CD4-positive, alpha-beta T cell treated with Interleukin-15 for 4 hours (primary cell): ENCODE data around the gene WDR83.
"Not testable (repeated sequence)": the region's sequence is repeated elsewhere in the genome, so short reads cannot be mapped to it uniquely, and the experiment has no call there.

ENCODE experiments used
- DNase-seq: peaks from one replicate; pipeline ENCODE4 v3.0.0-alpha.2; 2020; ENCODE audit warnings: low spot score

WDR83 gene

GRCh38 chr19:12655546-12655945 lies 11.1 kb upstream of the WDR83 start:
- no peak for DNase-seq

DNA sequence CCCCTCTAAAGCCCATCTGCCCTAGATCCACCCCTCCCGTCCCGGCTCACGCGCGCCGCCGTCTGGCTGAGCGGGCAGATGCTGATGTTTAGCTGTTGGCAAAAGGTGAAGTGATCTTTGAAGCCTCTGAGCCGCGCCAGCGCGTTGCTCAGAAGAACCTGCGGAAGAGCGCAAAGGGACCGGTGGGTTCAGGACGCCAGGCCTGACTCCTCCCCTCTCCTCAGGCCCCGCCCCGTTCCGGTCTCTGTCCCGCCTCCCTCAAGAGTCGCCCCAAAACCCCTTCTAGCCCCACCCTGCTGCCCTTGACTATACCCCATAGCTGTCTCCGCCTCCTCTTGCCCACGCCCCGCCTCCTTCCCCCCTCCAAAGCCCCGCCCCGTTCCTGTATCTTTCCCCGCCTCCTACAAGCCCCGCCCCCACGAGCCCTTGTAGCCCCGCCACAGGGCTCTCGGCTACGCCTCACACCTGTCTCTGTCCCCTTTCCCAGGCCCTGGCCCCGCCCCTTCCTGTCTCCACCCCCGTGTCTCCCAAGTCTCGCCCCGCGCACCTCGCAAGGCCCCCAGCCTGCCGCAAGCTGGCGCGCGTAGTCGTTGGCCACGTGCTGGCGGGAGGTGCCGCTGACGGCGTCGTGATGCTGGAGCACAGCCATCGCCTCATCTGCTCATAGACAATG lies 9.6 kb upstream of the WDR83 start:
- DNase-seq, result no peak

DNA sequence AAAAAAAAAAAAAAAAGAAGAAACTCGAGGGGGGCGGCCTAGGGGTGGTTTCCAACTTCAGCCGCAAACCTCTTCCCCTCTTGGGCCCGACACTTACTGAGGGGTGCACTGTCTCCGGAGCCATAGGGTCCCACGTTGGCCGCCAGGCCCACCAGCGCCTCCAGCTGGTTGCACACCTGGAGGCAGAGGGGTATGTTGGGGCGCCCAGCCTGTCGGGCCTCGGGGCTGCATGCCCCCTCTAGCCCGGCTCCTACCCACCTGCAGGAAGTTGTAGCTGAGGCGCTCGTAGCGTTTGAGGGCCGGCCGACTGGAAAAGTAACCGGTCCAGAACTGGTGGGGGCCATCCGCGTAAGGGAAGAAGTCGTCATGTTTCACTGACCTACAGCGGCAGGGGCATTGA lies 8.6 kb upstream of the WDR83 start:
- no peak for DNase-seq

DNA sequence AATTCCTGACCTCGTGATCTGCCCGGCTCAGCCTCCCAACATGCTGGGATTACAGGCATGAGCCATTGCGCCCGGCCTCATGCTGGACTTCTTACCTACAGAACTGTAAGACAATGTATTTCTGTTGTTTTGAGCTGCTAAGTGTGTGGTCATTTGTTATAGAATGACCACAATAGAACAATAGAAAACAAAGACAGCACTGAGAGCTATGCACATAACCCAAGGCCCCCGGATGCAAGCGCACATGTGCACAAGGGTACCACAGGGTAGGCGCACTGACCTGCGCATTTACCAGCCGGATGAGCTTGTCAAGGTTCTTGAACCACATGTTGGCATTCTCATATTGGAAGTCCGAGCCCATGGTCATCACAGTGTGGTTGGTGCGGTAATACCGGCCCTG lies 5.6 kb upstream of the WDR83 start:
- no peak for DNase-seq

DNA sequence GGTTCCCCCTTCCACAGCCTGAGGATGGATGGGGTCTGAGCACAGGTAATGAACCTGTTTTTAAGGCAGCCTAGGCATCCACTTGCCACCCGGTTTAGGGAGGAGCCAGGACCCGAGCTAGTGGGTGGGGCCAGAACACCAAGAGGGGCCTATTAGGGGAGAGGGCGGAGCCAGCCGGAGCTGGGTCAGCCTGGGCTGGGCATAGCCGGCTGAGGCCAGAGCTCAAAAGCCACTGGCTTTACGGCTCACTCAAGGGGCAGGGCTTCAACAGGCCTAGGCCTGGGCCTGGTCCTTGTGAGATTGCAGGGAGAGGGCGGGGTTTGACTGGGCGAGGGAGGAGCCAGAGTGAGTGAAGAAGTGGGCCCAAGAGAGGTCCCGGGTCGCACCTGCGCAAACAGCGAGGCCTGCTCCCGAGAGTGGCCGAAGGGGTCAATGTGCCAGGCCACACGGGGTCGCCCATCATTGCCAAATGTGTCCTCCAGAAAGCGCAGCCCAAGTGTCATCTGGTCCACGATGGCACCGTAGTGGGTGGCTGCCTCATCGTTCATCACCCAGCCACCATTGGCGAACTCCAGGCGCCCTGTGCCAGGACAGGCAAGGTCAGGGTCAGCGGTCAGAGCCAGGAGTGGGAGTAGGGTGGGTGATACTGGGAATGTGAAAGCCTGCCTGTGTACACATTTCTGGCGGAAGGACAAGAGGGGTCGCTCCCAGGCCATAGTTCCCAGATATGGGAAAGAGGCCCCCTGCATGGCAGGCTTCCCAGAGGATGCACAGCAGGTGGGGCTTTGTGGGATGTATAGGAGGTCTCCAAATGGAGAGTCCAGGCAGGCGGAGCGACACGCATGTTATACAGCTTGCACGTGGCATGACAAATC lies 2.0 kb upstream of the WDR83 start:
- DNase-seq, result no peak

GRCh38 chr19:12665281-12665573 lies 1.4 kb upstream of the WDR83 start:
- peak; percentile 59 for DNase-seq

- DNase-seq, result no peak
Observed at GRCh38 chr19:12665671-12666264, 839 bp upstream of the WDR83 start.

DNA sequence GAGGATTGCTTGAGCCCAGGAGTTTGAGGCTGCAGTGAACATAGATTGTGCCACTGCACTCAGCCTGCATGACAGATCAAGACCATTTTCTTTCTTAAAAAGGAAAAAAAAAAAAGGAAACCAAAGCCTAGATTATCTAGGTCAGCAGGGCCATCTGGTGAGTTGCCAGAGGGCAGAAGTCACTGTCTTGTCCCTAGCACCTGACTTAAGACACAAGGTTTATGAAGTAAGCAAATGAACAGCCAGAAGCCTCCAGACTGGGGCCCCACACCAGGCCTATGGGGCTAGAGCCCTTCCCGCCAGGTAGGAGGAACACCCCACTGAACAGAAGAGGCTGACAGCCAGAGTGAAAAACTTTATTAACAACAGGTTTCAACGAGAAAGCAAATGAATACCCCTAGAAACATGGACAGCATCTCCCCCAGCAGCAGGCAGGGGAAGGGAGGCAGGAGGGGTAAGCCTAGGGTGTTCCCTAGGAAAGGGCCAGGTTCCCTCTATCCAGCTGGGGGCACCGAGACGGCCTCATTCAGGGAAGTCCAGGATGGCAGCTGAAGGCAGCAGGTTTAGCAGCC lies 1.2 kb downstream of the WDR83 start:
- no peak for DNase-seq

- DNase-seq, result no peak
Observed at GRCh38 chr19:12668346-12668745, 1.7 kb downstream of the WDR83 start.

DNA sequence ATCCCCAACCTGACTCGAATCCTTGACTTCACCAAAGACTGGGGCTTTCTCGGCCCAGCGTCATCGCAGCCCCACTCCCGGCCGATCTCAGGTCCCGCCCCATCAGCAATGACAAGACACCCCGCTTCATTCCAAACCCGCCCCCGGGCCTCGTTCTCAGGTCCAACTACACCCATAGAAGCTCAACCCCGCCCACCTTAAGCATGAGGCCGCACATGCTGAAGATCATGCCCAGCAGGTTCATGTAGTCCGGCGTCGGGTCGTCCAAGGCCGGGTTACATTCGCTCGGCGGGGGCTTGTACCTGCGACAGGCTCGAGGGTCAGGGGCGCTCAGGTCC lies 2.3 kb downstream of the WDR83 start:
- DNase-seq, result peak; percentile 58

GRCh38 chr19:12669270-12670158 lies 2.9 kb downstream of the WDR83 start:
- peak; percentile 72 for DNase-seq

GRCh38 chr19:12670159-12670928 lies 3.7 kb downstream of the WDR83 start:
- no peak for DNase-seq

GRCh38 chr19:12672744-12673143 lies 6.1 kb downstream of the WDR83 start:
- DNase-seq, result no peak

GRCh38 chr19:12675399-12675798 lies 8.8 kb downstream of the WDR83 start:
- no peak for DNase-seq

DNA sequence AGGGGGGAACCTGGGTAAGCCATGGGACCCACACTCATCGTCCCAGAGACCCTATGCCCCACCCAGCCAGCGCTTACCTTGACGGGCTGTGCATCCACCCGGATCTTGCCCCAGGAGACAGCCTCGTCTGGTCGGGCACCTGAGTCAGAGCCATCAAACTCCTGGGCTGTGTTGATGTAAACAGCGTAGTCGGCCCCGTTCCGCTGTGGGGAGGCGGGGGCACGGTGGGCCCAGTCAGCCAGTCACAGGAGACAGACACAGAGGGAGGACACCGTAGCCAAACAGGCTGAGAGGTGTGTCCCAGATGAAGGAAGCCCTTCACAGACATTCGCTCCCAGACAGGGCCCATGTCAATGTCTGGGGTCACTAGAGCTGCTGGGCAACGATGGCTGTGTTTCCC lies 9.3 kb downstream of the WDR83 start:
- DNase-seq, result no peak

DNA sequence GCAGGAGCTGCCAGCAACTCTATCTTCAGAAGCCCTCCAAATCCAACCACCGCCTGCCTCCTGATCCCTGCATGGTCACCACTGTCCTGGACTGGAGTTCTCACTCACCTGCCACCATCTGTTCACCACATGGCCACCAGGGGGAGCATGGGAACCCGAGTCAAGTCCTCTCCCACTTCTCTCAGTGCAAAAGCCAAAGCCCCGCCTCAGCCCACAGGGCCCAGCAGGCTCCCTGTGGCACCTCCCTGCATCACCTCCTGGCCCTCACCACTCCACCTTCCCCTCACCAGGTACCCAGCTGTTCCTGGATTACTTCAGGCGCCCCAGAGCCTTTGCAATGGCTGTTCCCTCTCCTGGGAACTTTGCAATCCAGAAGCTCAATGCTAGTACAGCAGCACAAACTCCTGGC lies 9.8 kb downstream of the WDR83 start:
- peak; percentile 85 for DNase-seq

GRCh38 chr19:12676928-12677327 lies 10.3 kb downstream of the WDR83 start:
- no peak for DNase-seq

- not testable (repeated sequence) for DNase-seq
Observed at GRCh38 chr19:12678039-12678438, 11.4 kb downstream of the WDR83 start.

GRCh38 chr19:12680034-12680433 lies 13.4 kb downstream of the WDR83 start:
- no peak for DNase-seq

DNA sequence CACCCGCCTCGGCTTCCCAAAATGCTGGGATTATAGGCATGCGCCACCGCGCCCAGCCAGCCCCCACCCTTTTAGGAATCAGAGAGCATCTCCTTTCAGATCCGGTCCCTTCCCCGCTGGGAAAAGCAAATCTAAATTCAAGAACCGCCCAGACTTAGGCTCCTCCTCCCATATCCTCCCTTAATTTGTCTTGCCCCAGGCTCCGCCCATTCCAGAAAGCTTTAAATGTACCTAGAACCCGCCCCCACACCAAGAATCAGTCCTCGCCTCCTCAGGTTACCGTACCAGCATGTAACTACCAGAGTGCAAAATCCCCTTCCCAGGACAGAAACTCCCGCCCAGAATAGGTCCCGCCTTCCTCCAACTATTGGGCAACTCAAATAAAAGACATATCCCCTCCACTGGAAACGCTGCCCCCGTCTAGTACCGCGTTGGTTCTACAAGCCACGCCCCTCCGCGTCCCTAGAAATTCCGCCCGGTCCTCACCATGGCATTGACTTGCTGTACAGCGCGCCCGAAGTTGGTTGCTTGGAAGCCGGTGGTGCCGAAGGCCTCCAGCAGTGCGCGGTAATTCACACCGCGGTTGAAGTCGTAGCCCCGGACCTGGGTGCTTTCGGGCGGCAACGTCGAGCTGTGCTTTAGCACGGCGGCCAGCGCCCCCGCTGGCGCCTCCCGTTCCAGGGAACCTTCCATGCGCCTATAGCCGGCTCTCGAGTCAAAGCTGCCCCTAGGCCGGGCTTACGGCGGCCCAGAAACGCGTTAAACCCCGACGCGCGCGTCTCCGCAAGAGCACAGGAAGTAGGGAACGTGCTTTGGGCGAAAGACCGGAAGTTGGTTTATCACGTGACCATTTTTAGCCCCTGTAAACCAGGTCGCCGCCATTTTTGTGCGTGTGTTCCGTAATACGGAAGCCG lies 14.7 kb downstream of the WDR83 start, which contains the start of gene DHPS:
Gene DHPS, minus strand, starts transcription at position 807 of the 914 bp plus-strand sequence. Its CDS starts 114 bp downstream, at position 693.
- peak; percentile 95 for DNase-seq
